GM21381 (cell line): ENCODE measurements around the gene ENOX2.
"Not testable (repeated sequence)": the region's sequence is repeated elsewhere in the genome, so short reads cannot be mapped to it uniquely, and the experiment has no call there.

Experiments used
- ATAC-seq: cut with Tn5 transposase; IDR thresholded peaks from one replicate; pipeline ENCODE4 v1.9.1; 2021; ENCODE audit warnings: mild to moderate bottlenecking, moderate library complexity; ENCODE audit not compliant: unreplicated experiment

ENOX2 gene

GRCh38 chrX:130758072-130758471, 144.9 kb downstream of the ENOX2 start:
- ATAC-seq, result no peak

- ATAC-seq, result no peak
Observed at GRCh38 chrX:130756233-130756632, 146.8 kb downstream of the ENOX2 start.

GRCh38 chrX:130754353-130754752, 148.7 kb downstream of the ENOX2 start:
- no peak for ATAC-seq

GRCh38 chrX:130746709-130747342, 156.2 kb downstream of the ENOX2 start:
- ATAC-seq, result no peak

GRCh38 chrX:130746077-130746476, 156.9 kb downstream of the ENOX2 start:
- ATAC-seq, result no peak

GRCh38 chrX:130741584-130741983, 161.4 kb downstream of the ENOX2 start:
- ATAC-seq, result no peak

- ATAC-seq, result no peak
Observed at GRCh38 chrX:130741151-130741550, 161.9 kb downstream of the ENOX2 start.

- no peak for ATAC-seq
Observed at GRCh38 chrX:130738638-130739195, 164.3 kb downstream of the ENOX2 start.

GRCh38 chrX:130734713-130735112, 168.3 kb downstream of the ENOX2 start:
- ATAC-seq, result no peak

GRCh38 chrX:130728208-130728607, 174.8 kb downstream of the ENOX2 start:
- ATAC-seq, result no peak

- no peak for ATAC-seq
Observed at GRCh38 chrX:130726661-130727060, 176.3 kb downstream of the ENOX2 start.

- no peak for ATAC-seq
Observed at GRCh38 chrX:130725519-130725918, 177.5 kb downstream of the ENOX2 start.

- no peak for ATAC-seq
Observed at GRCh38 chrX:130719413-130719812, 183.6 kb downstream of the ENOX2 start.

- no peak for ATAC-seq
Observed at GRCh38 chrX:130718137-130718536, 184.9 kb downstream of the ENOX2 start.

- no peak for ATAC-seq
Observed at GRCh38 chrX:130716781-130717413, 186.1 kb downstream of the ENOX2 start.

- no peak for ATAC-seq
Observed at GRCh38 chrX:130716346-130716745, 186.7 kb downstream of the ENOX2 start.

- ATAC-seq, result no peak
Observed at GRCh38 chrX:130715299-130715698, 187.7 kb downstream of the ENOX2 start.

GRCh38 chrX:130714665-130715064, 188.3 kb downstream of the ENOX2 start:
- ATAC-seq, result no peak

- ATAC-seq, result no peak
Observed at GRCh38 chrX:130714135-130714534, 188.9 kb downstream of the ENOX2 start.

- not testable (repeated sequence) for ATAC-seq
Observed at GRCh38 chrX:130709178-130709577, 193.8 kb downstream of the ENOX2 start.

GRCh38 chrX:130705591-130705990, 197.4 kb downstream of the ENOX2 start:
- ATAC-seq, result no peak
